Hepatocyte (in vitro differentiated cells): ENCODE data around the gene ADAMTS14. TPM values are rescaled to one million over a fixed set of nuclear protein-coding genes. Genes with fewer than 3 reads are reported as not detected.

ENCODE experiments used
- DNase-seq: peaks from one replicate; pipeline ENCODE4 v3.0.0-alpha.2; 2016; ENCODE audit warnings: low spot score
- H2AFZ ChIP-seq: fragments of 200-600 bp; sonication (generic); 2 replicates; pipeline ENCODE4 v1.6.0; 2016; ENCODE audit warnings: antibody characterized with exemption, mild to moderate bottlenecking
- H3K27ac ChIP-seq: fragments of 200-600 bp; sonication (generic); 2 replicates; pipeline ENCODE4 v1.5.1; 2016; ENCODE audit warnings: mild to moderate bottlenecking
- H3K27me3 ChIP-seq: fragments of 200-600 bp; sonication (generic); 2 replicates; pipeline ENCODE4 v1.6.1; 2016
- H3K36me3 ChIP-seq: fragments of 200-600 bp; sonication (generic); replicated peaks from 2 replicates; pipeline ENCODE4 v1.5.1; 2016; ENCODE audit warnings: low read depth; ENCODE audit not compliant: insufficient read depth
- H3K4me1 ChIP-seq: fragments of 200-600 bp; sonication (generic); 2 replicates; pipeline ENCODE4 v1.5.1; 2016; ENCODE audit warnings: mild to moderate bottlenecking, moderate library complexity; ENCODE audit not compliant: insufficient read depth
- H3K4me2 ChIP-seq: fragments of 200-600 bp; sonication (generic); 2 replicates; pipeline ENCODE4 v1.6.0; 2016
- H3K4me3 ChIP-seq: fragments of 200-600 bp; sonication (generic); 2 replicates; pipeline ENCODE4 v1.5.1; 2016; ENCODE audit warnings: mild to moderate bottlenecking
- H3K79me2 ChIP-seq: fragments of 200-600 bp; sonication (generic); 2 replicates; pipeline ENCODE4 v1.6.0; 2017; ENCODE audit warnings: mild to moderate bottlenecking
- H3K9me2 ChIP-seq: fragments of 200-600 bp; sonication (generic); replicated peaks from 2 replicates; pipeline ENCODE4 v1.6.0; 2017; ENCODE audit warnings: mild to moderate bottlenecking; ENCODE audit not compliant: insufficient read depth
- H3K9me3 ChIP-seq: fragments of 200-600 bp; sonication (generic); 2 replicates; pipeline ENCODE4 v1.5.1; 2016; ENCODE audit warnings: low read depth, mild to moderate bottlenecking
- H4K20me1 ChIP-seq: fragments of 200-600 bp; sonication (generic); 2 replicates; pipeline ENCODE4 v1.6.0; 2016; ENCODE audit warnings: mild to moderate bottlenecking; ENCODE audit not compliant: insufficient read depth, poor library complexity, severe bottlenecking
- EZH2 ChIP-seq: fragments of 200-600 bp; sonication (generic); IDR thresholded peaks from 2 replicates; pipeline ENCODE4 v1.6.1; 2016; ENCODE audit warnings: antibody characterized with exemption, mild to moderate bottlenecking, borderline replicate concordance
- EZH2phosphoT487 ChIP-seq: fragments of 200-600 bp; sonication (generic); IDR thresholded peaks from one replicate; pipeline ENCODE4 v1.6.1; 2018; ENCODE audit warnings: antibody characterized with exemption, mild to moderate bottlenecking, low read depth, moderate library complexity; ENCODE audit not compliant: unreplicated experiment, severe bottlenecking
- WGBS: methylation state at CpG from one replicate; pipeline ENCODE4 v1.1.6; 2016; ENCODE audit warnings: low lambda C conversion rate; ENCODE audit errors: missing lambda C conversion rate; 5-methylcytosine and 5-hydroxymethylcytosine counted together
- polyA plus RNA-seq: library from polyadenylated mRNA; unstranded; fragments of >200 nt; fragmentation: Nextera tagmentation; extraction: Ambion mirVana; gene quantifications from 2 replicates; pipeline ENCODE4 v1.2.1, GENCODE V29; 2016
- total RNA-seq: library from RNA; depleted of rRNA; stranded (reverse); fragments of >200 nt; gene quantifications from 2 replicates; pipeline ENCODE4 v1.2.3, GENCODE V29; 2014
- TF ChIP-seq, protein P1 (sequence below): fragments of 200-600 bp; sonication (generic); IDR thresholded peaks from 2 replicates; pipeline ENCODE4 v1.5.1; 2016; ENCODE audit warnings: antibody characterized with exemption, mild to moderate bottlenecking; ENCODE audit not compliant: poor library complexity

The ADAMTS14 gene
- total and polyA plus RNA-seq, 2 experiments from 2014 or later = 0.87 to 2.1 TPM

DNA sequence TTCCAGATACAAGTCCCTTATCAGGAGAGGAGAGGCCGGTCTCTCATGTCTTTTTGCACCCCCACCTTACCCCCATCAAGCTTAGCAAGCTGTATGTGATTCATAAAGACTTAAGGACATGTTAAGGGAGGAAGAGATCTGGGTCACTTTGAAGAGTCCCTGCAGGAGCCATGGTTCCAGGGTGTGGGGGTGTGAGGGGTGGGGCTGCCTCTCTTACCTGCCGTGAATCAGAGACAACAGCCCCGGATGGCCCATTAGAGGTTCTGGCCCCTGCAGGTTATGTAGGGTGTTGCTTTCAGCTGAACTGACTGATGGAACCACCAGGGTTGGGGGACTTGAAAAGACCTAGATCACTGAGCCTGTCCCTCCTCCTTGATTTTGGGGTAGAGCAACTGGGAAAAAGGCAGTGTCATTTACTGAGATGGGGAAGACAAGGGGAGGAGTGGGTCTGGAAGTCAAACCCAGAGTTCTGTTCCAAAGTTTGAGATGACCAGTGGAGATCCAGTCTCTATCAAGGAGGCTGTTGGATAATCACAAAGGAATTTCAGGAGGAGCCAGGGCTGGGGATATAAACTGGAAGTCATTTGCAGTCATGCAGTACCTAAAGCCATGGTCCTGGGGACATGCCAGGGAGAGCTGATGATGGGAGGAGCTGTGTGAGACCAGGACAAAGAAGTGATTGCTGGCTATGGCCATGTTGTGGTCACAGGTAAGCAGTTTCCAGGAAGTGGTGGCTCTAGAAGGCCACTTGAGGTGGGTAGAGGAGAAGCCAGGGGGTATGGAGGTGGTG lies 23.1 kb downstream of the ADAMTS14 start:
- Histone ChIP-seq H3K4me2 (no peak overlapping the region), H4K20me1 (no peaks in the 10 kb centered on the region), H3K27me3 (no peaks in the 10 kb centered on the region), H3K27ac (no peak overlapping the region), H2AFZ (no peak overlapping the region), H3K4me1 (peaks cover 10% of the 10 kb centered on the region), H3K36me3 (no peaks in the 10 kb centered on the region), H3K4me3 (no peak overlapping the region), H3K79me2 (no peaks in the 10 kb centered on the region), H3K9me3 (no peaks in the 10 kb centered on the region), H3K9me2 (no peaks in the 10 kb centered on the region)
- TF ChIP-seq, protein P1, sequence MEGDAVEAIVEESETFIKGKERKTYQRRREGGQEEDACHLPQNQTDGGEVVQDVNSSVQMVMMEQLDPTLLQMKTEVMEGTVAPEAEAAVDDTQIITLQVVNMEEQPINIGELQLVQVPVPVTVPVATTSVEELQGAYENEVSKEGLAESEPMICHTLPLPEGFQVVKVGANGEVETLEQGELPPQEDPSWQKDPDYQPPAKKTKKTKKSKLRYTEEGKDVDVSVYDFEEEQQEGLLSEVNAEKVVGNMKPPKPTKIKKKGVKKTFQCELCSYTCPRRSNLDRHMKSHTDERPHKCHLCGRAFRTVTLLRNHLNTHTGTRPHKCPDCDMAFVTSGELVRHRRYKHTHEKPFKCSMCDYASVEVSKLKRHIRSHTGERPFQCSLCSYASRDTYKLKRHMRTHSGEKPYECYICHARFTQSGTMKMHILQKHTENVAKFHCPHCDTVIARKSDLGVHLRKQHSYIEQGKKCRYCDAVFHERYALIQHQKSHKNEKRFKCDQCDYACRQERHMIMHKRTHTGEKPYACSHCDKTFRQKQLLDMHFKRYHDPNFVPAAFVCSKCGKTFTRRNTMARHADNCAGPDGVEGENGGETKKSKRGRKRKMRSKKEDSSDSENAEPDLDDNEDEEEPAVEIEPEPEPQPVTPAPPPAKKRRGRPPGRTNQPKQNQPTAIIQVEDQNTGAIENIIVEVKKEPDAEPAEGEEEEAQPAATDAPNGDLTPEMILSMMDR = no peak
- TF ChIP-seq EZH2phosphoT487 (no peak), EZH2 (no peak)
- DNase-seq = no peak
- 82% methylated on average over 3 of the region's 3 CpGs for WGBS

DNA sequence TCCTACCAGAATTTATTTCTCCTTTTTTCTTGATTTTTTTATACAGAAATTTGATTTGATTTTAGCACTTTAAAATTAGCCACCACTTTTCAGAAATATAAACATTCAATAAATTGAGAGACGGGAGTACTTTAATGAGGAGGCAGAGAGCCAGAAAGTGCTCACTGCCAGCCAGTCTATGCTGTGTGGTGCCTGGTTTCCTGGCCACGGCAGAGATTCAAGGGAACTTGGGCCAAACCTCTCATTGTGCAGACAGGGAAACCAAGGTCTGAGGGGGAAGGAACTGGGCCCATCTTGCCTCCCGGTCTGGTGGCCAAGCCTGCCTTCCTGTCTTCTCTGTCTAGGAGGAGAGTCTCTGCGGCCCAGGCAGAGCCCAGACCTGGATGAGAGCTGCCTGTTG lies 25.9 kb downstream of the ADAMTS14 start:
- DNase-seq = no peak
- H3K4me1 ChIP-seq = peaks cover 10% of the 10 kb centered on the region
- H3K79me2 ChIP-seq = no peaks in the 10 kb centered on the region
- H3K9me2 ChIP-seq = no peaks in the 10 kb centered on the region
- TF ChIP-seq EZH2phosphoT487 = no peak
- no peak for TF ChIP-seq EZH2
- TF ChIP-seq, protein P1 = no peak
- H3K4me3 ChIP-seq = no peak overlapping the region
- no peaks in the 10 kb centered on the region for H4K20me1 ChIP-seq
- no peaks in the 10 kb centered on the region for H3K36me3 ChIP-seq
- peak overlapping the region; percentile 35 for H3K27ac ChIP-seq
- H3K27me3 ChIP-seq = no peaks in the 10 kb centered on the region
- 62% methylated on average over 4 of the region's 4 CpGs for WGBS
- H3K4me2 ChIP-seq = no peak overlapping the region
- no peak overlapping the region for H2AFZ ChIP-seq
- no peaks in the 10 kb centered on the region for H3K9me3 ChIP-seq

DNA sequence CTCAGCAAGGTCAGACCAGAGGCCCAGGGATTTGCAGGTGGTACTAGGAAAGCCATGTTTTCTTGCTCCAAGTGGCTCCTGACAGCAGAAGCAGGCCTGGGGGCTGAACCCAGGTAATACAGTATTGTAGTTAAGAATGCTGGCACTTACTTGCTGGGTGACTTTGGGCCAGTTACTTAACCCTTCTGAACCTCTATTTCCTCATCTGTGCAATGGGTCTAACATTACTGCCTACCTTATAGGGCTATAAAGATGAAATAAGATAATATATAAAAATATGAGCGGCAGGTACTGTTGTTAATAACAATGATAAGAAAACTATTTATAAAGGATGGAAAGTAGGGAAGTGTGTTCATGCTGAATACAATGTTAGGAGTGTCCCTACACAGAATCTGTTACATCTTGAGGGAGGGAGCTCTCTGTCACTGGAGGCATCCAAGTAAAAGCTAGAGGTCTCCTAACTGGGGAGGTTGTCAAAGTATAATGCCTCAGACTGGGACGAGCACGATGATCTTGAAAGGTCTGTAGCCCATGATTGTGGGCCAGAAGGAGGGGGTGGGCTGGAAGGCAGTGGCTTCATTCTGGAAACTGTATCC lies 26.9 kb downstream of the ADAMTS14 start:
- Histone ChIP-seq H3K4me1 (peaks cover 2% of the 10 kb centered on the region), H3K9me3 (no peaks in the 10 kb centered on the region), H2AFZ (no peak overlapping the region), H3K4me3 (no peak overlapping the region), H4K20me1 (no peaks in the 10 kb centered on the region), H3K4me2 (no peak overlapping the region), H3K9me2 (no peaks in the 10 kb centered on the region), H3K36me3 (no peaks in the 10 kb centered on the region), H3K27me3 (no peaks in the 10 kb centered on the region), H3K79me2 (no peaks in the 10 kb centered on the region), H3K27ac (no peak overlapping the region)
- 94% methylated on average over 3 of the region's 3 CpGs for WGBS
- TF ChIP-seq EZH2 = no peak
- TF ChIP-seq EZH2phosphoT487 = no peak
- TF ChIP-seq, protein P1 = no peak
- DNase-seq = no peak
